ENCODE measurements around the gene MCEMP1. TPM values are rescaled to one million over a fixed set of nuclear protein-coding genes. Genes with fewer than 3 reads are reported as not detected.

Gene MCEMP1, protein sequence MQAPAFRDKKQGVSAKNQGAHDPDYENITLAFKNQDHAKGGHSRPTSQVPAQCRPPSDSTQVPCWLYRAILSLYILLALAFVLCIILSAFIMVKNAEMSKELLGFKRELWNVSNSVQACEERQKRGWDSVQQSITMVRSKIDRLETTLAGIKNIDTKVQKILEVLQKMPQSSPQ
- total RNA-seq (under 1 TPM; 0.18 to 0.54 (median 0.28) TPM), polyA plus RNA-seq (under 1 TPM in 2 of 3 donors, not detected in 1; 0.21 to 0.35 TPM)
- long read RNA-seq, donor 1: 0 reads
- long read RNA-seq, donor 2: 0 reads

DNA sequence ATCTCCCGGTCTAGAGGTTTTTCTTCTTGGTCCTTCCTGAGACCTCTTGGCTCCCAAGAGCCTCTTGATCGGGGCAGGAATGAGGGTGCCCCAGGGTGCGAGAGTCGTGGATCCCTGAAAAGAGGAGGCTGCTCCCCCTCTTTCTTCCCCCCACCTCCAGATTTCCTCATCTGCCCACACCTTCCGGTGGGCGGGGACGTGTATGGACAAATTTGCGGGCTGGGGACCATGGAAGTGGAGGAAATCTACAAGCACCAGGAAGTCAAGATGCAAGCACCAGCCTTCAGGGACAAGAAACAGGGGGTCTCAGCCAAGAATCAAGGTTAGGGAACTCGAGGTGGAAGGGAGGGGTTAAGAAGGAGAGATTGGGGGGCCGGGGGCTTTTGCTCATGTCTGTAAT is at the start of gene MCEMP1:
Gene MCEMP1 (plus strand): TSS at position 237 of the 400 bp plus-strand sequence. CDS start 31 bp downstream, at position 268.
- no peak for TF ChIP-seq CTCF (IDR thresholded peaks at IDR 0.05)
- DNase-seq (no peak), ATAC-seq (no peak)
- Histone ChIP-seq H3K9me3 (no peaks in the 10 kb centered on the region), H3K4me1 (no peaks in the 10 kb centered on the region), H3K4me3 (no peak within 1 kb of the TSS), H3K27ac (no peak within 1 kb of the TSS), H3K36me3 (ENCODE audit: insufficient read depth in 1 of 2, low read depth in 1 of 2) (no peaks in the 10 kb centered on the region), H3K27me3 (ENCODE audit: insufficient read depth in 3 of 3, low read length in 2 of 3) (peaks cover 0 to 27% (median 2%) of the 10 kb centered on the region in 3 donors)
- 27 to 41% (median 36%) methylated on average over 10 of the region's 10 CpGs for WGBS, 3 donors
- intact Hi-C loops (cut with DNase I): loop anchor here in 1 of 2 donors (5.0 kb wide), 1 partner anchor 110 kb away; no protein-coding TSS in a partner anchor

- peaks cover 4 to 58% of the 10 kb centered on the region in 2 donors for H3K36me3 ChIP-seq (ENCODE audit: insufficient read depth in 1 of 2, low read depth in 1 of 2)
- no peaks in the 10 kb centered on the region for H3K9me3 ChIP-seq
- H3K4me1 ChIP-seq: peaks cover 19% of the 10 kb centered on the region
- no peak overlapping the region for H3K27ac ChIP-seq
- no peak for TF ChIP-seq CTCF (IDR thresholded peaks at IDR 0.05)
- ATAC-seq: no peak
- no peak overlapping the region for H3K4me3 ChIP-seq
- WGBS, 3 donors: 89 to 95% (median 93%) methylated on average over 22 to 24 of the region's 24 CpGs
- intact Hi-C loops (cut with DNase I): no loop called here
- DNase-seq: no peak
- no peaks in the 10 kb centered on the region for H3K27me3 ChIP-seq (ENCODE audit: insufficient read depth in 3 of 3, low read length in 2 of 3)
Observed at GRCh38 chr19:7627166-7627565, 49.7 kb upstream of the MCEMP1 start.

DNA sequence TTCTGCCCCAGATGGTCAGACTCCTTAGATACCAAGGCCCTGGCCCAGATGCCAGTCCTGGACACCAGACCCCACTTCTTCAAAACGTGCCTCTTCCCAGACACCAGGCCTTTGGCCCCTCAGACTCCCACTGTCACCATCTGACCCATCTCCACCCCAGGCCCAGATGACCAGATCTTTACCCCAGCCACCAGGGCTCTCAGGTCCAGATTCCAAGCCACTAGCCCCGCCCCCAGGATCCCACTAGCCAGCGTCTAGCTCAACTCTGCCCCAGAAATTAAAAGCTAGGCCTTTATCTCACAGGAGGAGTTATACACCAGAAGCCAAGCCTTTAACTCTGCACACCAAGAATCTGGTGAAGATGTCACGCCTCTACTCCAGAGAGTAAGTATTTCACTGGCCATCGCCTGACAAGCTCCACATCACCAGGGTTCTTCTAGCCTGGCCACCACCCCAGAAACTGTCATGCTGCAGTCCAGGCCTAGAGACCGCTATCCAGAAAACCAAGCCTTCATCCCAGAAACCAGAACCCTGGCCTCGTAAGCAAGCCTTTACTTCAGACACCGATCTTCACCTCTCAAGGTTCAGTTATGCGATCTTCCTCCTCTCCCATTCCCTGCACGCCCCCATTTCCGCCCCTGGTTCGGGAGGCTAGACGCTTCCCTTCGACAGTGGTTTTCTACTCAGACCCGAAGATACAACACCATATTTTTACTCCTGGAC is 48.1 kb upstream of the MCEMP1 start:
- Histone ChIP-seq H3K9me3 (no peaks in the 10 kb centered on the region), H3K27ac (peak overlapping the region; percentile 87), H3K4me3 (peak overlapping the region; percentile 100), H3K36me3 (ENCODE audit: insufficient read depth in 1 of 2, low read depth in 1 of 2) (peaks cover 0 to 42% of the 10 kb centered on the region in 2 donors), H3K27me3 (ENCODE audit: insufficient read depth in 3 of 3, low read length in 2 of 3) (peaks cover 0 to 1% (median 0%) of the 10 kb centered on the region in 3 donors), H3K4me1 (peaks cover 19% of the 10 kb centered on the region)
- intact Hi-C loops (cut with DNase I): no loop called here
- WGBS, 3 donors: 3 to 5% (median 4%) methylated on average over 15 of the region's 15 CpGs
- DNase-seq: no peak
- no peak for TF ChIP-seq CTCF (IDR thresholded peaks at IDR 0.05)
- ATAC-seq: no peak

DNA sequence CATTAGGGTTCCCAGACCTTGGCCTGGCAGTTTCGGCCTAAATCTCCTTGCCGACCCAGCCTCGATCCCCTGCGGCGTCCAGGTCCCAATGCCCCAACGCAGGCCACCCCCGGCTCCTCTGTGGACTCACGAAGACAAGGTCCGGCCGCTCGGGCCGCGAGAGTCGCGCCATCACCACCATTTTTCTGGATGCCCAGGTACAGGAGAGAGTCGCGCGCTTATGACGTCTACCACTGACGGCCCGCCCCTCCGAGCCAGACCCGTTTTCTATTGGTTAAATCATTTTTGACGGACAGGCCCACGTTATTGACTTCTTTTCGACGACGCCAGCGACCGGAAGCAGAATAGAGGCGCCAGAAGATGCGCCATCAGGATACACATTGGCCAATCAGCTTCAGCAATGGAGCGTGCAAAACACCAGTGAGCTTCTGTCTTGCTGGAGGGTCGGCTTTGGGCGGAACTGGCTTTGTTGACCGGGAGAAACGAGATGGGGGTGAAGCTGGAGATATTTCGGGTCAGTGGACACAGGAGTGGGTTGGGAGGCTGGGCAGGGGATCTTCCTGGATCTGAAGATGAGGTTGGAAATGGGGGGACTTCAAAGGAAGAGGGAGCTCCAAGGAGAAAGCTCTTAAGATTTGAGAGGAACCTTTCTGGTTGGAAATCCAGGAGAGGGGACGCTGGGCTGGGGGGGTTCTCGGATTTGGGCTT is 47.4 kb upstream of the MCEMP1 start, which contains the start of the genes PET100 and XAB2:
Gene PET100 (plus strand): TSS at position 447 of the 708 bp plus-strand sequence. CDS start 41 bp downstream, at position 488.
Gene XAB2 (minus strand): TSS at position 199 of the 708 bp plus-strand sequence. CDS start 18 bp downstream, at position 181.
- peaks cover 0 to 3% (median 0%) of the 10 kb centered on the region in 3 donors for H3K27me3 ChIP-seq (ENCODE audit: insufficient read depth in 3 of 3, low read length in 2 of 3)
- DNase-seq (peak; percentile 95 to 98), ATAC-seq (peak; percentile 99 to 100 (median 99))
- 0 to 1% (median 0%) methylated on average over 40 of the region's 40 CpGs for WGBS, 3 donors
- H3K36me3 ChIP-seq (ENCODE audit: insufficient read depth in 1 of 2, low read depth in 1 of 2): peaks cover 0 to 34% of the 10 kb centered on the region in 2 donors
- H3K27ac ChIP-seq: peak within 1 kb of the TSS; percentile 87
- no peak for TF ChIP-seq CTCF (IDR thresholded peaks at IDR 0.05)
- intact Hi-C loops (cut with DNase I): no loop called here
- no peaks in the 10 kb centered on the region for H3K9me3 ChIP-seq
- peaks cover 19% of the 10 kb centered on the region for H3K4me1 ChIP-seq
- peak within 1 kb of the TSS; percentile 100 for H3K4me3 ChIP-seq

All from psoas muscle (tissue), 8 donors.